Embryonic facial prominence (tissue), 1 donor: ENCODE results near the gene CCDC137.
A peak's percentile ranks its signal among the peaks of the same experiment; 100 is the strongest.
"Not testable (repeated sequence)": the region's sequence is repeated elsewhere in the genome, so short reads cannot be mapped to it uniquely, and the experiment has no call there.

Experiments used
- DNase-seq: peaks from one replicate; pipeline ENCODE4 v3.0.0-alpha.2; 2016; ENCODE audit errors: extremely low spot score

Gene CCDC137, protein sequence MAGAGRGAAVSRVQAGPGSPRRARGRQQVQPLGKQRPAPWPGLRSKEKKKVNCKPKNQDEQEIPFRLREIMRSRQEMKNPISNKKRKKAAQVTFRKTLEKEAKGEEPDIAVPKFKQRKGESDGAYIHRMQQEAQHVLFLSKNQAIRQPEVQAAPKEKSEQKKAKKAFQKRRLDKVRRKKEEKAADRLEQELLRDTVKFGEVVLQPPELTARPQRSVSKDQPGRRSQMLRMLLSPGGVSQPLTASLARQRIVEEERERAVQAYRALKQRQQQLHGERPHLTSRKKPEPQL

DNA sequence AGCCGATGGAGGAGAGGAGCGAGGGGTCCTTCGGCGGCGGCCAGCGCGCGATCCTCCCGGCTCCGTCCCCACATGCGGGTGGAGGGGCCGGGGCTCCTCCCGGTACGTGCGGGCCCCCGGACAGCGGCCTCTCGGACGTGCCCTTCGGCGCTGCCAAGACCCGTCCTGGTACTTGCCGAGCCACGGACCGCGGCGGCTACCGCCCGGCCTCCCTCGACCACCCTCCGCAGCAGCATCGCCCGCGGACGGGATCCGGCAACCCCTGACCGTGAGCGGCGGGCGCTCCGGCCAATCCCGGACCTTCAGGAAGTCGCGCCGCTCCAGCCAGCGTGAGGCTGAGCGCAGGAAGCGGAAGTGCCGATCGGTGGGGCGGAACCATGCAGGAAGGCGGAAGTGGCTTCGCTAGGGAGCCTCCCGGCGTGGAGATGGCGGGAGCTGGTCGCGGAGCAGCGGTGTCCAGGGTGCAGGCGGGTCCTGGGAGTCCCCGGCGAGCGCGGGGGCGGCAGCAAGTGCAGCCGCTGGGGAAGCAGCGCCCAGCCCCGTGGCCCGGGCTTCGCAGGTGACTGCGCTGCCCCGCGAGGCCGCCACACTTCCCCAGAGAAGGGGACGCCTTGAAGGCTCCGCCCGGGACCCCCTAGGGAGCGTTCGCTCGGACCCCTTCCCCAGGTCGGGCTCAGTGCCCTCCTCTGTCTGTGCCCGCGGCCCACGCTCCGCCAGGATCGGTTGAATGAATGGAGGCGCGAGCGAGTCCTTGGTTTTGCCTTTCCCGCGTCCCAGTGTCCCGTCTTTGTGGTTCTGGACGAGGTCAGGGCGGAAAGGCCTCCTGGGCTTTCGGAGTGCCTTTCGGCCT lies at the start of gene CCDC137, which contains the start of gene OXLD1:
CCDC137 (plus strand) TSS at position 396 of the 850 bp plus-strand sequence; CDS start at position 426, 30 bp downstream.
OXLD1 (minus strand) TSS at position 264 of the 850 bp plus-strand sequence; CDS start at position 236, 28 bp downstream.
- peak; percentile 90 for DNase-seq

DNA sequence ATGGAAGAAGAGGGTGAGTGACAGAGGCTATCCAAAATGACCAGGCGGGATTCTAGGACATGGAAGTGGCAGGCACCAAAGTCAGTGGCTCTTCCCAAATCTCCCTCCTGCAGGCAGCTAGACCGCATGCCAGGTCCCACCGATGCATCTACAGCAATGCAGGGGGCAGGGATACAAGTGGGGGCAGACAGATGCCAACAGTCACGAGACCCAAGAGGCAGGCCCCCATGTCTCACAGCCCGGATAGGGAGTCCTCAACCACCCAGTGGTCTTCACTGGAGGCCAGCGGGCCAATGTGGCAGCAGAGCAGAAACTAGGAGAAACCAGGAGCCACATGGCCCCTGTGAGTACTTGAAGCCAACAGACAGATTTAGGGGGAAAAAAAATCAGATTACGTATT lies 49.7 kb upstream of the CCDC137 start:
- no peak for DNase-seq

DNA sequence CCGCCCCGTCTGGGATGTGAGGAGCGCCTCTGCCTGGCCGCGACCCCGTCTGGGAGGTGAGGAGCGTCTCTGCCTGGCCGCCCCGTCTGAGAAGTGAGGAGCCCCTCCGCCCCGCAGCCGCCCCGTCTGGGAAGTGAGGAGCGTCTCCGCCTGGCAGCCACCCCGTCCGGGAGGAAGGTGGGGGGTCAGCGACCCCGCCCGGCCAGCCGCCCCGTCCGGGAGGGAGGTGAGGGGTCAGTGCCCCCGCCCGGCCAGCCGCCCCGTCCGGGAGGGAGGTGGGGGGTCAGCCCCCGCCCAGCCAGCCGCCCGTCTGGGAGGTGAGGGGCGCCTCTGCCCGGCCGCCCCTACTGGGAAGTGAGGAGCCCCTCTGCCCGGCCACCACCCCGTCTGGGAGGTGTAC lies 48.2 kb upstream of the CCDC137 start:
- not testable (repeated sequence) for DNase-seq

DNA sequence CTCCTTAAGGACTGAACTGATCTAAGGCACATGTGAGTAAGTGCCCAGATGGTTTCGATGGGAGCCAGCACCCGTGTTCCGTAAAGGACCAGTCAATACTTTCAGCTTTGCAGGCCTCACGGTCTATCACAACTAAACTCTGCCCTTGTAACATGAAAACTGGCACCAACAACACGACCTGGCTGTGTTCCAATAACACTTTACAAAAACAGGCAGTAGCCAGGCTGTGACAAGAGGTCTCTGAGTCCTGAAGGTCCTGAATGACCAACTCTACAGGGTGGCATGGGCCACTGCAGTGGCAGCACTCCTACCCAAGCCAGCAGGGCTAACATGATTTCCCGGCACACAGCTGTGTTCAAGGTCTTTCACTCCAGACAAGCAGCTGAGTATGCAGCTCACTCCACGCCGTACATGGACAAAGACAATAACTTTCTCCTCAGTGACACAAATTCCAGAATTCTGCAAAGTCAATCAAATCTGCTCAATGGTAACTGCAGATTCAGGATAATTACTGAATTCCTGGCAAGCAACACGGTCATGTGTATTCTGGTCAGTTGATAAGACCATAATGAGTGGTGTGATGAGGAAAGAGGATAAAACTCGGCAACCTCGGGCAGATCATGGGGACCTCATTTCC lies 44.9 kb upstream of the CCDC137 start:
- no peak for DNase-seq

DNA sequence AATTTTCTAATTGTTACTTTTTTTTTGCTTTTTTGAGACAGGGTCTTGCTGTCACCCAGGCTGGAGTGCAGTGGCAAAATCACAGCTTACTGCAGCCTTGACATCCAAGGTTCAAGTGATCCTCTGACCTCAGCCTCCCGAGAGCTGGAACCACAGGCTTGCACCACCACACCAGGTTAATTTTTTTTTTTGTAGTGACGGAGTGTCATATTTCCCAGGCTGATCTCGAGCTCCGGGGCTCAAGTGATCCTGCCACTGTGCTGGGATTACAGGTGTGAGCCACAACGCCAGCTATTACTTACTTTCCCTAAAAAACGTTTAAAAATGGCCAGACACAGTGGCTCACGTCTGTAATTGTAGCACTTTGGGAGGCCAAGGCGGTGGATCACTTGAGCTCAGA lies 36.3 kb upstream of the CCDC137 start:
- no peak for DNase-seq

DNA sequence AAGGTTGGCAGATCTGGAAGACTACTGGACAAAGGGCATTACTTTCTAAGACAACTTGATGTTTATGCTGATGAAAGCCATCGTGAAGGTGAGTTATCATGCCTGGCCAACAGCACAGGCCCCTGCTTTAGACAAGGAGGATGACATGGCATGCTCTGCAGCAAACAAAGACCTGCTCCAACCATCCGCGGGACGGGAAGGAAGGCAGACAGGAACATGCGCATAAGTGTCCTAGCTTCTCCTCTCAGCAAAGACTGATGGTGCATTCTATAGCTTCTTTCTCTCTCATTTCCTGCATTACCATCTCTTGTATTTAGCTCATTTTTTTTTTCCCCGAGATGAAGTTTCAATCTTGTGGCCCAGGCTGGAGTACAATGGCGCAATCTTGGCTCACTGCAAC lies 35.1 kb upstream of the CCDC137 start:
- DNase-seq: no peak

DNA sequence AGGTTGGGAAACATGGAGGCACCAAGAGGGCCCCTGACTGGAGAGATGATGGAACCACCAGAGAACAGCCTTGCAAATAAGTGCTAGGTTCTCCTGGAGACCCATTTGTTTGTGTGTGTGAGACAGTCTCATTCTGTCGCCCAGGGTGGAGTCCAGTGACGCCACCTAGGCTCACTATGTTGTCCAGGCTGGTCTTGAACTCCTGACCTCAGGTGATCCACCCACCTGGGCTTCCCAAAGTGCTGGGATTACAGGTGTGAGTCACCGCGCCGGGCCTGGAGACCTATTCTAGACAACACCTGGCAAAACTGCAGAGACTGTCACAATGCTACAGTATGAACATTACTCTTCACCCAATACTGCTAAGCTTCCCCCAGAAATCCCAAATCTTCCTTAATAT lies 31.1 kb upstream of the CCDC137 start:
- DNase-seq: no peak

DNA sequence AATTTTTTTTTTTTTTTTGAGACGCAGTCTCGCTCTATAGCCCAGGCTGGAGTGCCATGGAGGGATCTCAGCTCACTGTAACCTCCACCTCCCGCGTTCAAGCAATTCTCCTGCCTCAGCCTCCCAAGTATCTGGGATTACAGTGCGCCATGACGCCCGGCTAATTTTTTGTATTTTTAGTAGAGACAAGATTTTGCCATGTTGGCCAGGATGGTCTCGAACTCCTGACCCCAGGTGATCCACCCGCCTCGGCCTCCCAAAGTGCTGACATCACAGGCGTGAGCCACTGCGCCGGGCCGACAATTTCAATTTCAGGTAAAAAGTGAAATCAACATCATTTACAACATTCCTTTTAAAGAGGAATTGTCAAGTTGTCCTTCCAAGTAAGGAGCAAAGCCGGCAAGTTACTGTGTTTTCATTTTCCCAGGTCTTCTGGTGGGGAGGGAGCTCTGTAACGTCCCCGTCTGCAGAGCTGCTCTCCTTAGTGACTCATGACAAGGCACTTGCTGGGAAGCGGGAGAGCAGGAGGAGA lies 30.5 kb upstream of the CCDC137 start:
- no peak for DNase-seq

DNA sequence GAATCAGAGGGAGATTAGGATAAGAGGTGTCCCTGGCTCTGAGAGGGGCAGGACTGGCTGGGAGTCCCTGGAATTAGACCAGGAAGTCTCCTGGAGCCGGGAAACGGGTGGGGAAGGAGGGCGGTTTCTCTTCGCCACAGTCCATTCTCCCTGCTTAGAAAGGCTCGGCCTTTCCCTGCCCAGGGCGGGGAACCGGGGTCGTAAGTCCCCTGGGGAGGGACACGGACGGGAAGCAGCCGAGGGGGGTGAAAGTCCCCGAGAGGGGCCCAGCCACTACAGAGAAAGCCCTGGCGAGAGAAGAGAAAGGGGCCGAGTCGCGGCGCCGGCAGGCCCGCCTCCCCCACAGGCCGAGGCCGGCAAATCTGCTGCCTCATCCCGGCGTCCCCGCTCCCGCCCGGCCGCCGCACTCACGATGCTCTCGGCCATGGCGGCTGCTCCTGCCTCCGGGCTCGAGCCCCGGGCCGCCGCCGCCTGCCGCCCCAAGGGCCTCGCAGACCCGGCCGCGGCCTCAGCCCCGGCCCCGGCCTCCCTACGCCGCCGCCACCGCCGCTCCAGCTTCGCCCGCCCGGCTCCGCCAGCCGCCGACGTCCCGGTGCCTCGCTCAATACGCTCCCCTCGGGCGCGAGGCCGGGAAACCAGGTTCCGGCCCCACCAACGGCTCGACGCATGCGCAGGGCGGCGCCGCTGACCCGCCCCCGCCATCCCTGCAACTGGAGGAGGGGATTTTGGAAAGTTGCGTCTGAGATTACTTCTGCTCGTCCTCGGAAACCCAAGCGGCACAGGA lies 29.8 kb upstream of the CCDC137 start, which contains the start of the genes NPLOC4 and TSPAN10:
NPLOC4 (minus strand) TSS at position 608 of the 784 bp plus-strand sequence; CDS start at position 426, 182 bp downstream.
TSPAN10 (plus strand) TSS at position 692 of the 784 bp plus-strand sequence. CDS start 5,217 bp downstream, outside the sequence.
- DNase-seq: peak; percentile 83

DNA sequence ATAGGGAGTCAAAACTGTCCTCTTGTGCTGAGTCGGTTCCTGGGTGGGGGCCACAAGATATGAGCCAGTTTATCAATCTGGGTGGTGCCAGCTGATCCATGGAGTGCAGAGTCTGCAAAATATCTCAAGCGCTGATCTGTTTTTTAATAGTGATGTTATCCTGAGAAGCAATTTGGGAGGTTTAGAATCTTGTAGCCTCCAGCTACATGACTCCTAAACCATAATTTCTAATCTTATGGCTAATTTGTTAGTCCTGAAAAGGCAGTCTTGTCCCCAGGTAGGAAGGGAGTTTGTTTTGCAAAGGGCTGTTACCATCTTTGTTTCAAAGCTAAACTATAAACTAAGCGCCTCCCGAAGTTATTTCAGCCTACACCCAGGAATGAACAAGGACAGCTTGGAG lies 27.9 kb upstream of the CCDC137 start:
- no peak for DNase-seq

DNA sequence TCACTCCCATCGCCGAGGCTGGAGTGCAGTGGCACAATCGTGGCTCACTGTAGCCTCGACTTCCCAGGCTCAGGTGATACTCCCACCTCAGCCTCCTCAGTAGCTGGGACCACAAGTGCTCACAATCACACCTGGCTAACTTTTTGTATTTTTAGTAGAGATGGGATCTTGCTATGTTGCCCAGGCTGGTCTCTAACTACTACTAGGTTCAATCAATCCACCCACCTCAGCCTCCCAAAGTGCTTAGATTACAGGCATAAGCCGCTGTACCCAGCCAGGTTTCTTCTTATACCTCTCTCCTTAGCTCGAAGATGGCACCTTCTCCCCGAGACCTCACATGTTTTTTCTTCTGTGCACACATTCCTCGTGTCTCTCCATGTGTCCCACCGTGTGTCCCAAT lies 26.5 kb upstream of the CCDC137 start:
- DNase-seq: no peak

DNA sequence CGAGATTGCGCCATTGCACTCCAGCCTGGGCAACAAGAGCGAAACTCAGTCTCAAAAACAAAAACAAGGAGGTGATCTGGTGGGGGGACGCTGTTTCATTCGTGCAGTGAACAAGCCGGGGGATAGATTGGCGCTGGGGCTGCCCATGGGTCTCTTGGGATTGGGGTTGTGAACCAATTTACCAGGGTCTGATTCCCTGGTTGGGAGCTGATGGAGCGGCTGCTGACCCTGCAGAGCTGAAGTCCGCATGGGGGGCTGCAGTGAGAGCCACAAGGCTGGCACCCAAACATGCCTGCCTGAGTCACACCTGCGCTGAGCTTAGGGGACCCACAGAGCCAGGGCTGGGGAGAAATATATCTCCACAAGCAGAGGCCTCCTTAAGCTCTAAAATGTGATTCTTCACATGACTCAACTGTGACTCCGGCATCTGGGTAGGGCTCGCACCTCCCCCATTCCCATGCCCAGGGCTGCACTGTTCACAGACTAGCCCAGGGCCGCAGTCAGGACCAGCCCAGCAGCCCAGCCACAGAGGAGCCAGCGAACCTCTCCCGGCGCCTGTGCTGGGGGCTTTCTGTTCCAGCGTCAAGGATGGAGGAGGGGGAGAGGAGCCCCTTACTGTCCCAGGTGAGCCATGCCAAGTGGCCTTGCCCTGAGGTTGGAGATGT lies 24.6 kb upstream of the CCDC137 start:
- DNase-seq: no peak

DNA sequence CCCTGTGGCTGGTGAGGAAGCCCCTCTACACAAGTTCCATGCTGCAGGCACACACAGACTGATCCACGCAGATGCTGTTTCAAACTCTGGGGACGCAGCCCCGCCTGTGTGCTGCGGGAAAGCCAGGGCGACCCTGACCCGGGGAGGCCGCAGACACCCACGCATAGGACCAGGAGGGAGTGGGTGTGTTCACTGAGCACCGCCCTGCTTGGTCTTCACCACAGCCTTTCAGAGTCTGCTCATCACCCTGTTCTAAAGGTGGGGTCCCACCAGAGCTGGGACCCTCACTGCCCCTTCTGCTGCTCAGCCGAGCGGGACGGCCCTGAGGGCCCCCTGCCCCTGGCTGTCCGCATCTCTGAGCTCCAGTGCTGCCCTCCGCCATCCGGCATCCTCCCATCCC lies 22.0 kb upstream of the CCDC137 start:
- no peak for DNase-seq

DNA sequence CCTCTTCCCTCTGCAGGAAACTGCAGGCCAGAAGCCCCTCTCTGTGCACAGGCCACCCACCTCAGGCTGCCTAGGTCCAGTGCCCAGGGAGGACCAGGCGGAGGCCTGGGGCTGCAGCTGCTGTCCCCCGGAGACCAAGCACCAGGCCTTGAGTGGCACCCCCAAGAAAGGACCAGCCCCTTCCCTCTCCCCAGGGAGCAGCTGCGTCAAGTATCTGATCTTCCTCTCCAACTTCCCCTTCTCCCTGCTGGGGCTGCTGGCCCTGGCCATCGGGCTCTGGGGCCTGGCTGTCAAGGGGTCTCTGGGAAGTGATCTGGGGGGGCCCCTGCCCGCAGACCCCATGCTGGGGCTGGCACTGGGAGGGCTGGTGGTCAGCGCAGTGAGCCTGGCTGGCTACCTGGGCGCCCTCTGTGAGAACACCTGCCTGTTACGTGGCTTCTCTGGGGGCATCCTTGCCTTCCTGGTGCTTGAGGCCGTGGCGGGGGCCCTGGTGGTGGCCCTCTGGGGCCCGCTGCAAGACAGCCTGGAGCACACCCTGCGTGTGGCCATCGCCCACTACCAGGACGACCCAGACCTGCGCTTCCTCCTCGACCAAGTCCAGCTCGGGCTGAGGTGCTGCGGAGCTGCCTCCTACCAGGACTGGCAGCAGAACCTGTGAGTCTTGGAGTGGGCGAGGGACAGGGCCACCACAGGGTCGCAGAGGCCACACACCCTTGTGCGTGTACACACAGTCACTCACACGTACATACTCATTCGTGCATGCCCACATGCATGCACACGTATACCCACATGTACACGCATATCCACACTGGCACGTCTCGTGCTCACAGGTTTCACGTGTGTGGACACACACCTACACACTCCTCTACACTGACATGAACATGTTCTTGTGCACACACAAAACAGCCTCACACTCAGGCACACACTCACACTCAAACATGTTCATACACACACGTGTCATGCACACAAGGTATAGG lies 21.3 kb upstream of the CCDC137 start:
- DNase-seq: no peak

DNA sequence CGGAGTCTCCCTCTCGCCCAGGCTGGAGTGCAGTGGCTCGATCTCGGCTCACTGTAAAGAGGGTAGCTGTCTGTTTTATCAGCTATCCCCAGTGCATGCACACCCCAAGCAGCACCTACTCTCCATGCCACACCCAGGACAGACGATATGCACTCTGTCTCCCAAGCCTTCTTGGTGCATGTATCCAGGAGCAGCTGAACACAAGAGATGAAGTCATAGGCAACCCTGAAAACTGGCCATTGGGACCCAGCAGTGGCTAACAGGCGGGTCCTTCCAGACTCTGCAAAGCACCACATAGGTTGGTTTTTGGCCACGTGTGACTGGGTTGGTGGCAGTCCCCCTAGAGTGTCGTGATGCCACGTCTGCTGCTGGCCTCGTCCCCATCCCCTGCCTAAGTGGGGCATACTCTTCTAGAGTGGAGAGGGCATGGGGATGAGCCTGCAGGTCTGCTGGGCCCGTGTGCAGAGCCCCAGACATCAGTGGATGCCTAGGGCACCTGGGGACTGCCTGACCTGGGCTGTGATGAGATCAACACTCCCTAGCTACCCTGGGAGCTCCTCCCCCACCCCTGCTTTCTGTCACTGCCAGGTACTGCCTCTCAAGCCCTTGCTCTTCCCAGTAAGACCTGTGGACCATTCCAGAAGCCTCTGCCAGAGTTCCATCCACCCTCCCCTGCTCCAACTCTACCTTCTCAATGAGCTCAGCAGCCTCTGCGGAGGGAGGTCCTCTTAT lies 19.5 kb upstream of the CCDC137 start:
- no peak for DNase-seq

DNA sequence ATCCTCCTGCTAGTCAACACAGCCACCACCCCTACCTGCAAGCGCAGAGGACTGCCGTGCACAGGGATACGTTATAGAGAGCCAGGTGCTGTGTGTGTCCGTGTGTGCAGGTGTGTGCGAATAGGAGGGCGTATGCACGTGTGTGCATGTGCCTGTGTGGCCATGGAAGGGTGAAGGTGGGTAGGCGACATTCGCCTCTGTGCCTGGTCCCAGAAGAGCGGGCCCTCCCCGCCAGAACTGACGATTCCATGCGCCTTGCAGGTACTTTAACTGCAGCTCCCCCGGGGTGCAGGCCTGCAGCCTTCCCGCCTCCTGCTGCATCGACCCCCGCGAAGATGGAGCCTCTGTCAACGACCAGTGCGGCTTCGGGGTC lies 18.9 kb upstream of the CCDC137 start:
- DNase-seq: no peak

DNA sequence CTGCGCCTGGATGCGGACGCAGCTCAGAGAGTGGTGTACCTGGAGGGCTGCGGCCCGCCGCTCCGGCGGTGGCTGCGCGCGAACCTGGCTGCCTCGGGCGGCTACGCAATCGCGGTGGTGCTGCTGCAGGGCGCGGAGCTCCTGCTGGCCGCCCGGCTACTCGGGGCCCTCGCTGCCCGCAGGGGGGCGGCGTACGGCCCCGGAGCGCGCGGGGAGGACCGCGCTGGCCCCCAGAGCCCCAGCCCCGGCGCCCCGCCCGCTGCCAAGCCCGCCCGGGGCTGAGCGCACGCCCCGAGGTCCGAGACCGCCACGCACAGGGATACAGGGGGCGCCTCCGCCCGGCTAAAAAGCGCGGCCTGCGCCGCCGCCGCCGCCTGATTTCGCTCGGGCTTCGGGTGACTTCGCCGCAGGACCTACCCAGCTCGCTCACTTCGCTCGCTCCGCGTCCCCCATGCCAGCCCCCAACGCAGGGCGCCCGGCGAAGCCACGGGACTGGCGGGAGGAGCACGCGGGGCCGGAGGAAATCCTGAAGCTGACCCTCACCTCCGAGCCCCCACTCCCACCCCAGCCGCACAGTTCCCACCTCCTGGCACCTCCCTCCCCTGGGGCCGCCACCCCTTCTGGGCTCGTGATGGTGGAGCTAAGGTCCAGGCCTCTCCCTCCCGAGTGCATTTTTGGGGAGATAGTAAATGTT lies 18.4 kb upstream of the CCDC137 start:
- DNase-seq: no peak

DNA sequence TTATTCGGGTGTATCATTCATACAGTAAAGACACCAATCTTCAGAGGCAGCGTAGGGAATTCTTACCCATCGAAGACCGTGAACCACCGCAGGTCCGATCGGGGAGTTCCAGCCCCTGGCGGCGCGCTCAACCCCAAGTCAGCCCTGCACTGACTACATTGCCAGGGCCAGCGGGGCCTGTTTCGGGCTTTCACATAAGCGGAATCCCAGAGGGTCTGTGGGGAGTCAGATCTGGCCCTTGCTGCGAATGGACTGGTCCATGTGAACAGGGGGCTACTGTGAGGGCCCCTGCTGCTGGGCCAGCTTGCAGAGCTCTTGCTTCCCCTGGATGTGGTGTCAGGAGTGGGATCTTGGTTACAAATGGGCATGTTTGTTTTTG lies 17.8 kb upstream of the CCDC137 start:
- no peak for DNase-seq
